ENCODE data around the gene B2M. TPM values are rescaled to one million over a fixed set of nuclear protein-coding genes. Genes with fewer than 3 reads are reported as not detected.

B2M gene
- total and polyA plus RNA-seq, 2 of the 13 experiments (the other 11 are each of a cell fraction or from before 2014, with no cell fraction given), result 784 to 857 TPM

DNA sequence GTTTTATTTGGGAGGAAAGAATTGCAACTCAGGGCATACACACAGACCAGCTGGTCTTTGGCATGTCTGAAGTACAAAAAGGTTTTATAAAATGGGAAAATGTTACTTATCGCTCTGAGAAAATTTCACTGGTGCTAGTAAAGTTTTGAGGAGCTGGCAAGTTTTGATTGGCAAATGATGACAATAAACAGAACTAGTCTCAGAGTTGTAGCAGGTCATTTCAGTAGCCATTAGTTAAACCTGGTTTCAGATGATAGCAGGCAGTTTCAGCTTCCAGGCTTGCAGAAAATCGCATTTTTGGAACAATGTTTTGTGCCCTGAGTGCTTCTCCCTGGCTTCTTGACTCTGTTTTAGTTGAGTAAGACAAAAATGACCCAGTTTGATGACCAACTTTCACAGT, 10.7 kb downstream of the B2M start (continued):
- TF ChIP-seq CAMTA2 (CRISPR knock-in tag; IDR thresholded peaks at IDR 0.05; ENCODE audit: borderline replicate concordance) (no peak), THAP9 (CRISPR knock-in tag; IDR thresholded peaks at IDR 0.05; ENCODE audit: borderline replicate concordance) (no peak), SP5 (CRISPR knock-in tag; IDR thresholded peaks at IDR 0.05; ENCODE audit: borderline replicate concordance, low read depth) (no peak)
- TF ChIP-seq, protein P1, sequence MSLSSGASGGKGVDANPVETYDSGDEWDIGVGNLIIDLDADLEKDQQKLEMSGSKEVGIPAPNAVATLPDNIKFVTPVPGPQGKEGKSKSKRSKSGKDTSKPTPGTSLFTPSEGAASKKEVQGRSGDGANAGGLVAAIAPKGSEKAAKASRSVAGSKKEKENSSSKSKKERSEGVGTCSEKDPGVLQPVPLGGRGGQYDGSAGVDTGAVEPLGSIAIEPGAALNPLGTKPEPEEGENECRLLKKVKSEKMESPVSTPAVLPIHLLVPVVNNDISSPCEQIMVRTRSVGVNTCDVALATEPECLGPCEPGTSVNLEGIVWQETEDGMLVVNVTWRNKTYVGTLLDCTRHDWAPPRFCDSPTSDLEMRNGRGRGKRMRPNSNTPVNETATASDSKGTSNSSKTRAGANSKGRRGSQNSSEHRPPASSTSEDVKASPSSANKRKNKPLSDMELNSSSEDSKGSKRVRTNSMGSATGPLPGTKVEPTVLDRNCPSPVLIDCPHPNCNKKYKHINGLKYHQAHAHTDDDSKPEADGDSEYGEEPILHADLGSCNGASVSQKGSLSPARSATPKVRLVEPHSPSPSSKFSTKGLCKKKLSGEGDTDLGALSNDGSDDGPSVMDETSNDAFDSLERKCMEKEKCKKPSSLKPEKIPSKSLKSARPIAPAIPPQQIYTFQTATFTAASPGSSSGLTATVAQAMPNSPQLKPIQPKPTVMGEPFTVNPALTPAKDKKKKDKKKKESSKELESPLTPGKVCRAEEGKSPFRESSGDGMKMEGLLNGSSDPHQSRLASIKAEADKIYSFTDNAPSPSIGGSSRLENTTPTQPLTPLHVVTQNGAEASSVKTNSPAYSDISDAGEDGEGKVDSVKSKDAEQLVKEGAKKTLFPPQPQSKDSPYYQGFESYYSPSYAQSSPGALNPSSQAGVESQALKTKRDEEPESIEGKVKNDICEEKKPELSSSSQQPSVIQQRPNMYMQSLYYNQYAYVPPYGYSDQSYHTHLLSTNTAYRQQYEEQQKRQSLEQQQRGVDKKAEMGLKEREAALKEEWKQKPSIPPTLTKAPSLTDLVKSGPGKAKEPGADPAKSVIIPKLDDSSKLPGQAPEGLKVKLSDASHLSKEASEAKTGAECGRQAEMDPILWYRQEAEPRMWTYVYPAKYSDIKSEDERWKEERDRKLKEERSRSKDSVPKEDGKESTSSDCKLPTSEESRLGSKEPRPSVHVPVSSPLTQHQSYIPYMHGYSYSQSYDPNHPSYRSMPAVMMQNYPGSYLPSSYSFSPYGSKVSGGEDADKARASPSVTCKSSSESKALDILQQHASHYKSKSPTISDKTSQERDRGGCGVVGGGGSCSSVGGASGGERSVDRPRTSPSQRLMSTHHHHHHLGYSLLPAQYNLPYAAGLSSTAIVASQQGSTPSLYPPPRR (CRISPR knock-in tag; IDR thresholded peaks at IDR 0.05; ENCODE audit: borderline replicate concordance), result no peak
